Nephron progenitor cell (in vitro differentiated cells): ENCODE results near the gene MUC2.

Experiments
- DNase-seq: peaks from one replicate; pipeline ENCODE4 v3.0.0; 2021
- H3K27ac Mint-ChIP-seq: 2 replicates; pipeline ENCODE4 v1.8.0; 2021; ENCODE audit warnings: mild to moderate bottlenecking, moderate library complexity, mixed read lengths
- H3K27me3 Mint-ChIP-seq: 2 replicates; pipeline ENCODE4 v1.8.0; 2021; ENCODE audit warnings: mild to moderate bottlenecking, low read depth, mixed read lengths; ENCODE audit not compliant: poor library complexity
- H3K36me3 Mint-ChIP-seq: 2 replicates; pipeline ENCODE4 v1.8.0; 2021; ENCODE audit warnings: low read depth, mixed read lengths
- H3K4me1 Mint-ChIP-seq: 2 replicates; pipeline ENCODE4 v1.8.0; 2021; ENCODE audit warnings: mixed read lengths
- H3K4me3 Mint-ChIP-seq: 2 replicates; pipeline ENCODE4 v1.8.0; 2021; ENCODE audit warnings: mild to moderate bottlenecking, moderate library complexity, mixed read lengths
- H3K9me3 Mint-ChIP-seq: 2 replicates; pipeline ENCODE4 v1.8.0; 2021; ENCODE audit warnings: mild to moderate bottlenecking, moderate library complexity, mixed read lengths
- TF ChIP-seq, protein P1 (sequence below): fragments of 200-600 bp; sonication (generic); IDR thresholded peaks from 2 replicates; pipeline ENCODE4 v1.5.0; 2021; ENCODE audit warnings: antibody characterized with exemption

Gene MUC2

DNA sequence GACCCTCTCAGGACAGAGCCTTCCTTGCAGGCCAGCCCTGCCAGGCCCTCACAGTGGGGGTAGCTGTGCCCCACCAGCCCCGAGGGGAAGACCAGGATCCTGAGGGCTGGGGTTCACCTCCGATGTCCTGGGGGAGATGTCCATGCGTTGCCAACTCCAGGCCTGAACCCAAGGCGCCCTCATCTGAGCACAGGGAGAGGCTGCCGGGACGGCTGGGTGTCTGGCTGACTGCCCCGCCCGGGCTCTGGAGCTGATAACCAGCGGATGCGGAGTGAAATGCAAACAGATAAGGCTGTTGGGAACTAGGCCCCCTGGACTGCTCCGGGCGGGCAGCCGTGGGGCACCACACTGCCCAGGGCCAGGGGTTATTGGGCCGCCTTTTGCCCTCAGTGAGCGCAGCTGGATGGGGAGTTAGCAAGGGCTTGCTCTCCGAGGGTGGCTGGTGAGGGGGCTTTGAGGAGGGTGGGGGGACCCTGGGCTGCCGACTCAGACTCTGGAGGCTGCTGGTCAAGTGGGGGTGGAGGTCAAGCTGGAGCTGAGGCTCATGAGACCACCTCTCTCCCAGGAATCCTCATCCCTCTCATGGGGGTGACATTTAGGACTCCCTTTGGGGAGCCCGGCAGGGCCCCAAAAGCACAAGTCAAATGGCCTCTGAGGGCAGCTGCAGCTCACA is 32.6 kb upstream of the MUC2 start:
- TF ChIP-seq, protein P1, sequence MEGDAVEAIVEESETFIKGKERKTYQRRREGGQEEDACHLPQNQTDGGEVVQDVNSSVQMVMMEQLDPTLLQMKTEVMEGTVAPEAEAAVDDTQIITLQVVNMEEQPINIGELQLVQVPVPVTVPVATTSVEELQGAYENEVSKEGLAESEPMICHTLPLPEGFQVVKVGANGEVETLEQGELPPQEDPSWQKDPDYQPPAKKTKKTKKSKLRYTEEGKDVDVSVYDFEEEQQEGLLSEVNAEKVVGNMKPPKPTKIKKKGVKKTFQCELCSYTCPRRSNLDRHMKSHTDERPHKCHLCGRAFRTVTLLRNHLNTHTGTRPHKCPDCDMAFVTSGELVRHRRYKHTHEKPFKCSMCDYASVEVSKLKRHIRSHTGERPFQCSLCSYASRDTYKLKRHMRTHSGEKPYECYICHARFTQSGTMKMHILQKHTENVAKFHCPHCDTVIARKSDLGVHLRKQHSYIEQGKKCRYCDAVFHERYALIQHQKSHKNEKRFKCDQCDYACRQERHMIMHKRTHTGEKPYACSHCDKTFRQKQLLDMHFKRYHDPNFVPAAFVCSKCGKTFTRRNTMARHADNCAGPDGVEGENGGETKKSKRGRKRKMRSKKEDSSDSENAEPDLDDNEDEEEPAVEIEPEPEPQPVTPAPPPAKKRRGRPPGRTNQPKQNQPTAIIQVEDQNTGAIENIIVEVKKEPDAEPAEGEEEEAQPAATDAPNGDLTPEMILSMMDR: no peak
- Mint-ChIP-seq H3K36me3 (no peaks in the 10 kb centered on the region), H3K4me3 (no peak overlapping the region), H3K27ac (no peak overlapping the region), H3K27me3 (peaks cover 26% of the 10 kb centered on the region), H3K4me1 (peaks cover 5% of the 10 kb centered on the region), H3K9me3 (peaks cover 15% of the 10 kb centered on the region)
- DNase-seq: no peak

DNA sequence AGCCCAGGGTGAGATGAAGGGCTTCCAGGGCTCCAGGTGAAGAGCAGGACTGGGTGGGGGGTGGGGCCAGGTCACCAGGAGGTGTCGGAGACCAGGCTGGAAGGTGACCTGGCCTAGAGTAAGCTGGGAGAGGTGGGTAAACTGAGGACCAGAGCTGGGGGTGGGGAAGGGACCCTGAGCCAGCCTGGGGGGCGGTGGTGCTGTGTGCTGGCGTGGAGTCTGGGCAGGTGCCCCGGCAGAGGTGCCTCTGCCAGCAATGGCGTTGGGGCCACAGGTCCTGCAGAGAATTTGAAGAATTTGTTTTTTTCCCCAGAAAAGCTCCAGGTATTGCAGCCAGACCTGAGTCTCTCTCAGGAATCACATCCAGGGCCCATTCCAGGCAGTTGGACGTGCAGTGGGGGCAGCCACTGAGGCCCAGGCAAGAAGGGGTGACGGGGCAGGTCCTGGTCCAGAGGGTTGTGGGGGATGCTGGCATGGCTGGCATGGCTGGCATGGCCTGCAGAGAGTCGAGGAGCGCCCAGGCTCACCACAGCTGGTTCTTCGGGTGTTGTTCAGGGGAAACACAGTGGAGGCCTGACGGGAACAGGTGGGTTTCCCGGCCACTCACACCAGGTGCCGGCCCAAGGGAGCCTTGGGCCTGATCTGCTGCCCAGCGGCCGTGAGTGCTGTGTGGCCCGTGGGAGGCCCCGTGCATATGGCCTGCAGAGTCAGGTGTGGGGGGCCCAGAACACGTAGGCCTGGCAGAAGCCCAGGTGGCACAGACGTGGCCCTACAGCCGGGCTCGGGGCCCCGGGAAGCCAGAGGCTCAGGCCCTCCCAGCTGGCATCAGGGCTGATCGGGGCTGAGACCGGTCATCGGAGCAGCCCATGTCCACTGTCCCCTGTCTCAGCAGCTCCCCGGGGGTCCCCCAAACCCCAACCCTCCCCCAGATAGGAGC is 31.8 kb upstream of the MUC2 start:
- peaks cover 33% of the 10 kb centered on the region for H3K27me3 Mint-ChIP-seq
- H3K9me3 Mint-ChIP-seq: peaks cover 16% of the 10 kb centered on the region
- DNase-seq: no peak
- H3K36me3 Mint-ChIP-seq: no peaks in the 10 kb centered on the region
- peaks cover 10% of the 10 kb centered on the region for H3K4me1 Mint-ChIP-seq
- TF ChIP-seq, protein P1: no peak
- H3K4me3 Mint-ChIP-seq: no peak overlapping the region
- H3K27ac Mint-ChIP-seq: no peak overlapping the region

DNA sequence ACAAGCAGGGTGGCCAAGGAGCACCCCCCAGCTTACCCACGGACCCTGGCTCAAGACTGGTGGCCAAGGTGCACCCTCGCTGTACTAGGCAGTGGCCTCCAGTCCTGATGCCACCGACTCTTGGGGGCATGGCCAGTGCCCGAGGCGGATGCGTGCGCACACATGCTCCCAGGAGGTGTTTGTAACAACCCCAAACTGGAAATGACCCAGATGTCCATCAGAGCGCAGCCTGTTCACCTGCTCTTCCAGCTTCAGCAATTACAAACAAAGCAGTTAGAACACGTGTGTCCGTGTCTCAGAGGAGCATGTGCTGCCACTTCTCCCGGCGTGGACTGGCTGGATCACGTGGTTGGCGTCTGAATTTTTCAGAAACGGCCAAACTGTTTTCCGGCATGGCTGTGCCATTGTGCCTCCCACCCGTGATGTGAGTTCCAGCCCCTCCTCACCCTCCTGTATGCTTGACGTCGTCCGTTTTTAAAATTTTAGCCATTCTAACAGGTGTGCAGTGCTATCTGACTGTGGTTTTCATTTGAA is 31.0 kb upstream of the MUC2 start:
- Mint-ChIP-seq H3K4me1 (peaks cover 10% of the 10 kb centered on the region), H3K27me3 (peaks cover 39% of the 10 kb centered on the region), H3K36me3 (no peaks in the 10 kb centered on the region), H3K4me3 (no peak overlapping the region), H3K27ac (no peak overlapping the region), H3K9me3 (peaks cover 16% of the 10 kb centered on the region)
- no peak for DNase-seq
- TF ChIP-seq, protein P1: no peak

DNA sequence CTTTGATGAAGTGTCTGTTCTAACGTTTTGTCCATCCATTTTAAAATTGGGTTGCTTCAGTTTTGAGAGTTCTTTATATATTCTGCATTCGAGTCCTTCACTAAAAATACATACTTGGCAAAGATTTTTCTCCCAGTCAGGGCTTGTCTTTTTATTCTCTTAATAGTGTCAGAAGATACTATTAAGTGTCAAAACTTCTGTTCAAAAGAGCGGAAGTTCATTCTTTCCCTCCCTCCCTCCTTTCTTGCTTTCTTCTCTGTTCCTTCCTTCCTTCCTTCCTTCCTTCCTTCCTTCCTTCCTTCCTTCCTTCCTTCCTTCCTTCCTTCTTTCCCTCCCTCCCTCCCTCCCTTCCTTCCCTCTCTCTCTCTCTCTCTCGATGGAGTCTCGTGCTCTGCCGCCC is 30.5 kb upstream of the MUC2 start:
- TF ChIP-seq, protein P1: no peak
- no peak overlapping the region for H3K4me3 Mint-ChIP-seq
- H3K9me3 Mint-ChIP-seq: peaks cover 16% of the 10 kb centered on the region
- DNase-seq: no peak
- peaks cover 42% of the 10 kb centered on the region for H3K27me3 Mint-ChIP-seq
- H3K4me1 Mint-ChIP-seq: peaks cover 7% of the 10 kb centered on the region
- H3K36me3 Mint-ChIP-seq: no peaks in the 10 kb centered on the region
- H3K27ac Mint-ChIP-seq: no peak overlapping the region

DNA sequence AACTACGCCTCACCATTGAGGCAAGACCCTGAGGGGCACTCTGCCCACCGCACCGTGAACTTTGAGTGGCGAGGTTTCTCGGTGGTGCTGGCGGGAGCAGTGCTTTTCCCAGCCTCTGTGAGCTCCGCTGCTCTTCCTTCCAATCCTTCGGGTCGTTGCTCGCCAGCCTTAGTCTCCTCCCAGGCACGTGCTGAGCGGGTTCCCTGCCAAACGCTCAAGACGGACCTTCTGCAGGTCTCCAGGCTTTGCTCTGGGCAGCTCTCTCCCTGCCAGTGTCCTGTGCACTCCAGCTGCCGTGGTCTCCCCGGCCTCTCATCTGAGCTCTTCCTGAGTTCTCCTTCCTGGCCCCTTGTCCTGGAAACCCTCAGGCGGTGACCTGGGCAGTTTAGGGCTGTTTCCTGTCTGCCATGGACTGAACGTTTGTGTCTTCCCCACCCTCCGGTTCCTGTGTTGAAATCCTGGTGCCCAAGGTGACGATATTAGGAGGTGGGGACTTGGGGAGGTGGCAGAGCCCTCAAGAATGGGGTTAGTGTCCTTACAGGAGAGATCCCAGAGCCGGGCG is 27.0 kb upstream of the MUC2 start:
- peaks cover 16% of the 10 kb centered on the region for H3K9me3 Mint-ChIP-seq
- no peak overlapping the region for H3K27ac Mint-ChIP-seq
- peak; percentile 2 for DNase-seq
- H3K36me3 Mint-ChIP-seq: no peaks in the 10 kb centered on the region
- peaks cover 43% of the 10 kb centered on the region for H3K27me3 Mint-ChIP-seq
- H3K4me3 Mint-ChIP-seq: no peak overlapping the region
- peaks cover 5% of the 10 kb centered on the region for H3K4me1 Mint-ChIP-seq
- TF ChIP-seq, protein P1: no peak
